A549 (cell line): ENCODE results near the gene DEXI. TPM values are rescaled to one million over a fixed set of nuclear protein-coding genes. Genes with fewer than 3 reads are reported as not detected.
A peak's percentile ranks its signal among the peaks of the same experiment; 100 is the strongest.

Experiments used
- ATAC-seq, 2 experiments: fragments of 200-7000 bp in 1 of 2; fragments of >200 bp in 1 of 2; cut with Nextera tagmentation in 1 of 2; cut with Tn5 transposase in 1 of 2; 3 replicates each; pipeline versions ENCODE4 v1.8.0 to v1.9.1; 2018 to 2020; ENCODE audit warnings: mild to moderate bottlenecking in 1 of 2, moderate library complexity in 1 of 2
- CTCF ChIA-PET: fragments of 300-600 bp; sonication (Branson Sonifier 250); formaldehyde crosslinking; extraction: SDS; loops from one replicate; lab custom pipeline; 2021; ENCODE audit warnings: antibody characterized with exemption, inconsistent platforms; lab: Yijun Ruan, JAX
- POLR2A ChIA-PET: fragments of 350-600 bp; formaldehyde crosslinking; extraction: SDS; loops from one replicate; lab custom pipeline; 2021; ENCODE audit warnings: antibody characterized with exemption, inconsistent platforms; lab: Yijun Ruan, JAX
- DNase-seq, 2 experiments: peaks; one replicate each; pipeline versions ENCODE4 v3.0.0 to v3.0.0-alpha.2; 2011 to 2016; ENCODE audit warnings: low read depth in 1 of 2, low spot score in 1 of 2
- FAIRE-seq: peaks from 2 replicates; lab custom pipeline; 2011; peaks lifted over from hg19 to GRCh38; lab: Jason Lieb, UNC
- H3K27ac ChIP-seq, 2 experiments: fragments of >200 bp; sonication (Bioruptor Twin); formaldehyde crosslinking; 3 replicates each; pipeline ENCODE4 v1.5.1; 2016 to 2017
- H3K4me1 ChIP-seq: fragments of >200 bp; sonication (Bioruptor Twin); formaldehyde crosslinking; 3 replicates; pipeline ENCODE4 v1.6.1; 2016
- H3K4me2 ChIP-seq: fragments of >200 bp; sonication (Bioruptor Twin); formaldehyde crosslinking; 3 replicates; pipeline ENCODE4 v1.6.1; 2016
- H3K4me3 ChIP-seq: fragments of >200 bp; sonication (Bioruptor Twin); formaldehyde crosslinking; 3 replicates; pipeline ENCODE4 v1.5.1; 2016
- H3K9me3 ChIP-seq: fragments of >200 bp; sonication (Bioruptor Twin); formaldehyde crosslinking; 3 replicates; pipeline ENCODE4 v1.6.1; 2016
- ATOH8 ChIP-seq: fragments of 250-450 bp; sonication (Bioruptor Pico); IDR thresholded peaks from 2 replicates; pipeline ENCODE4 v1.5.0; 2020; ENCODE audit warnings: low read depth, mild to moderate bottlenecking, moderate library complexity
- BHLHE40 ChIP-seq: IDR thresholded peaks from 2 replicates; pipeline ENCODE4 v1.6.1; 2012; ENCODE audit warnings: low read depth, low read length, inconsistent platforms
- CHD2 ChIP-seq: fragments of 150-350 bp; IDR thresholded peaks from 2 replicates; pipeline ENCODE4 v1.6.1; 2014; ENCODE audit warnings: low read length; ENCODE audit not compliant: partially characterized antibody
- CTCF ChIP-seq: fragments of >200 bp; sonication (Bioruptor Twin); formaldehyde crosslinking; IDR thresholded peaks from 3 replicates; pipeline ENCODE4 v1.5.1; 2016
- ELK1 ChIP-seq: fragments of 150-350 bp; IDR thresholded peaks from 2 replicates; pipeline ENCODE4 v1.6.1; 2014; ENCODE audit warnings: low read depth, mild to moderate bottlenecking, low read length
- HDAC2 ChIP-seq: fragments of 200-600 bp; sonication (generic); IDR thresholded peaks from 2 replicates; pipeline ENCODE4 v1.6.1; 2016
- JUNB ChIP-seq: fragments of >200 bp; sonication (Bioruptor Twin); formaldehyde crosslinking; IDR thresholded peaks from 2 replicates; pipeline ENCODE4 v1.6.1; 2016
- MAX ChIP-seq: IDR thresholded peaks from 2 replicates; pipeline ENCODE4 v1.6.1; 2012
- MAZ ChIP-seq: fragments of 150-350 bp; IDR thresholded peaks from 2 replicates; pipeline ENCODE4 v1.6.1; 2014; ENCODE audit warnings: antibody characterized with exemption, low read depth, low read length, borderline replicate concordance
- NFE2L2 ChIP-seq: fragments of 150-350 bp; conservative IDR thresholded peaks from 2 replicates; pipeline ENCODE4 v1.6.1; 2014; ENCODE audit warnings: low read length
- NR3C1 ChIP-seq: fragments of >200 bp; sonication (Bioruptor Twin); formaldehyde crosslinking; IDR thresholded peaks from 3 replicates; pipeline ENCODE4 v1.6.1; 2017
- PBX3 ChIP-seq: IDR thresholded peaks from 2 replicates; pipeline ENCODE4 v1.6.1; 2012
- PHF8 ChIP-seq: fragments of 200-600 bp; sonication (generic); IDR thresholded peaks from 2 replicates; pipeline ENCODE4 v1.6.1; 2016; ENCODE audit warnings: low read depth, mild to moderate bottlenecking, antibody characterized with exemption, moderate library complexity, borderline replicate concordance
- POLR2A ChIP-seq: IDR thresholded peaks from 2 replicates; pipeline ENCODE4 v1.6.1; 2012; ENCODE audit warnings: mild to moderate bottlenecking, low read length
- POLR2AphosphoS2 ChIP-seq: conservative IDR thresholded peaks from 2 replicates; pipeline ENCODE4 v1.6.1; 2012; ENCODE audit warnings: low read length, improper control_type of control experiment, inconsistent platforms
- RCOR1 ChIP-seq: fragments of 150-350 bp; IDR thresholded peaks from 2 replicates; pipeline ENCODE4 v1.6.1; 2014; ENCODE audit warnings: antibody characterized with exemption, low read length, low read depth
- RFX5 ChIP-seq: fragments of 450-650 bp; IDR thresholded peaks from 2 replicates; pipeline ENCODE4 v1.7.1; 2014; ENCODE audit warnings: antibody characterized with exemption, mild to moderate bottlenecking, moderate library complexity
- SMC3 ChIP-seq: fragments of >200 bp; sonication (Bioruptor Twin); formaldehyde crosslinking; IDR thresholded peaks from 3 replicates; pipeline ENCODE4 v1.6.1; 2018; ENCODE audit warnings: inconsistent platforms
- TFCP2L1 ChIP-seq: fragments of 250-450 bp; sonication (Bioruptor Pico); IDR thresholded peaks from 2 replicates; pipeline ENCODE4 v1.5.0; 2021; ENCODE audit warnings: mild to moderate bottlenecking
- TP53 ChIP-seq: fragments of 250-450 bp; sonication (Bioruptor Pico); IDR thresholded peaks from 2 replicates; pipeline ENCODE4 v1.5.0; 2021; ENCODE audit warnings: mild to moderate bottlenecking, moderate library complexity
- USF2 ChIP-seq: fragments of 450-650 bp; IDR thresholded peaks from 2 replicates; pipeline ENCODE4 v1.6.1; 2014; ENCODE audit warnings: antibody characterized with exemption
- ZNF302 ChIP-seq: fragments of 250-450 bp; sonication (Bioruptor Pico); IDR thresholded peaks from 2 replicates; pipeline ENCODE4 v1.9.0; 2021; ENCODE audit warnings: inconsistent platforms, mild to moderate bottlenecking, moderate library complexity
- WGBS: methylation state at CpG from one replicate; pipeline ENCODE4 v1.1.6; 2017; ENCODE audit errors: missing lambda C conversion rate; 5-methylcytosine and 5-hydroxymethylcytosine counted together
- polyA plus RNA-seq, 4 experiments: library from polyadenylated mRNA; depleted of rRNA in 3 of 4; stranded (reverse); fragments of >200 nt; fragmentation: RNase III in 1 of 4; extraction: RNeasy Plus Mini Kit Qiagen cat#74134 plus additional on column Dnase treatment in 1 of 4; gene quantifications; 2 replicates in 3 of 4; 3 replicates in 1 of 4; pipeline ENCODE4 v1.2.3, GENCODE V29; 2011 to 2017

DEXI gene
- polyA plus RNA-seq, 2 of the 4 experiments (the other 2 are of a cell fraction) = 22.0 to 34.0 TPM

GRCh38 chr16:10950393-10950792, 8.1 kb upstream of the DEXI start:
- 0 out of 6 replicates have a peak, but pooled peaks of 1 of the 2 experiments have one; percentile 3 for ATAC-seq
- peaks cover 17% of the 10 kb centered on the region; the same call in 2 of the 3 replicates for H3K4me1 ChIP-seq
- no peak overlapping the region for H3K4me2 ChIP-seq
- ChIA-PET CTCF (interaction anchor here (1.0 to 12.2 kb wide), 4 partner anchors 15 to 764 kb away, joined by 3 to 284 read pairs (median 22); partner anchors contain the start of gene SOCS1), POLR2A (interaction anchor here (1.7 kb wide), 1 partner anchor 305 kb away, joined by 7 read pairs; the partner anchor contains the start of gene SOCS1)
- TF ChIP-seq NR3C1 = no peak
- TF ChIP-seq POLR2AphosphoS2 = no peak
- no peak for TF ChIP-seq CHD2
- TF ChIP-seq RFX5 = no peak
- no peak for TF ChIP-seq ZNF302 (CRISPR knock-in tag)
- no peak for TF ChIP-seq SMC3
- no peak for TF ChIP-seq PBX3
- TF ChIP-seq MAZ = no peak
- no peak for TF ChIP-seq CTCF
- H3K9me3 ChIP-seq = no peaks in the 10 kb centered on the region
- no peak for FAIRE-seq
- WGBS = 70% methylated on average over 5 of the region's 5 CpGs
- H3K27ac ChIP-seq = no peak overlapping the region
- no peak for DNase-seq
- no peak overlapping the region for H3K4me3 ChIP-seq

GRCh38 chr16:10949424-10949970, 7.2 kb upstream of the DEXI start:
- peaks cover 21% of the 10 kb centered on the region; the same call in 2 of the 3 replicates for H3K4me1 ChIP-seq
- H3K4me2 ChIP-seq = no peak overlapping the region
- ChIA-PET CTCF (interaction anchor here (0.9 to 12.2 kb wide), 6 partner anchors 16 to 765 kb away, joined by 3 to 284 read pairs (median 8); partner anchors contain the start of gene SOCS1), POLR2A (no interaction called here)
- no peak overlapping the region for H3K27ac ChIP-seq
- peak in 1 of 2 experiments; percentile 42 for DNase-seq
- H3K9me3 ChIP-seq = no peaks in the 10 kb centered on the region
- no peak for FAIRE-seq
- WGBS = 76% methylated on average over 7 of the region's 7 CpGs
- peak; percentile 24 to 65; a peak in 3 of 6 replicates for ATAC-seq
- no peak for TF ChIP-seq RCOR1
- TF ChIP-seq TP53 (CRISPR knock-in tag) = no peak
- no peak for TF ChIP-seq PHF8
- TF ChIP-seq MAX = no peak
- no peak for TF ChIP-seq POLR2A
- TF ChIP-seq ZNF302 (CRISPR knock-in tag) = no peak
- no peak for TF ChIP-seq USF2
- TF ChIP-seq RFX5 = no peak
- TF ChIP-seq HDAC2 = no peak
- no peak for TF ChIP-seq BHLHE40
- TF ChIP-seq ATOH8 = no peak
- no peak for TF ChIP-seq TFCP2L1 (CRISPR knock-in tag)
- no peak for TF ChIP-seq JUNB
- no peak for TF ChIP-seq NFE2L2
- no peak for TF ChIP-seq ELK1
- H3K4me3 ChIP-seq = no peak overlapping the region
